Esophagus muscularis mucosa (tissue), 4 donors: Measurements from ENCODE around the gene GCN1.

ENCODE experiments used
- CTCF ChIP-seq, 3 experiments: fragments of 200-600 bp in 2 of 3; fragments of 450-650 bp in 1 of 3; sonication (generic) in 2 of 3; IDR thresholded peaks; one replicate each; pipeline ENCODE4 v1.5.1; 2017 to 2019; ENCODE audit warnings: antibody characterized with exemption in 3 of 3, mild to moderate bottlenecking in 2 of 3, moderate library complexity in 1 of 3
- EP300 ChIP-seq: sonication (generic); formaldehyde crosslinking; IDR thresholded peaks from one replicate; pipeline ENCODE4 v1.6.1; 2017; ENCODE audit warnings: antibody characterized with exemption
- POLR2A ChIP-seq: fragments of 450-650 bp; IDR thresholded peaks from one replicate; pipeline ENCODE4 v1.6.1; 2017; ENCODE audit warnings: antibody characterized with exemption, moderate library complexity, mild to moderate bottlenecking, low read depth
- POLR2AphosphoS5 ChIP-seq, 2 donors: sonication (generic); formaldehyde crosslinking; IDR thresholded peaks; one replicate each; pipeline ENCODE4 v1.6.1; 2017; ENCODE audit warnings: antibody characterized with exemption in 2 of 2

DNA sequence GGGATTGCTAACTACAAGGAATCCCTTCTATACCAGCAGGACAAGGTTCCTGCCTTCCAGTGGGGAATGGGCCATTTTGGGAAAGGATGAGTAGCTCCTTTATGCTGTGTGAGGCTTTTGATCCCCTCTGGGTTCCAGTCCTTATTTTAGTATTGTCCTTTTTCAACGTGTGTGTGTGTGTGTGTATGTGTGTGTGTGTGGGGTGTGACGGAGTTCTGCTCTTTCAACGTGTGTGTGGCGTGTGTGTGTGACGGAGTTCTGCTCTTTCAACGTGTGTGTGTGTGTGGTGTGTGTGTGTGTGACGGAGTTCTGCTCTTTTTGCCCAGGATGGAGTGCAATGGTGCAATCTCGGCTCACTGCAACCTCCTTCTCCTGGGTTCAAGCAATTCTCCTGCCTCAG, 105.4 kb downstream of the GCN1 start:
- TF ChIP-seq CTCF (IDR thresholded peaks at IDR 0.05) (no peak), EP300 (no peak), POLR2A (no peak), POLR2AphosphoS5 (IDR thresholded peaks at IDR 0.05) (no peak)
